ENCODE results near the gene CLEC4G. TPM values are rescaled to one million over a fixed set of nuclear protein-coding genes. Genes with fewer than 3 reads are reported as not detected.

CLEC4G gene
- total RNA-seq, 1 donor from 2014 or later, result not detected

- Mint-ChIP-seq H3K4me3 (no peak overlapping the region), H3K9me3 (no peaks in the 10 kb centered on the region), H3K27me3 (peaks cover 26% of the 10 kb centered on the region), H3K36me3 (no peaks in the 10 kb centered on the region), H3K27ac (no peak overlapping the region), H3K4me1 (ENCODE audit: unreplicated experiment) (no peaks in the 10 kb centered on the region)
- no peak for DNase-seq (ENCODE audit: extremely low spot score, unreplicated experiment)
- no peak for TF ChIP-seq CTCF (conservative IDR thresholded peaks at IDR 0.05)
Measured at GRCh38 chr19:7744871-7745650, 13.2 kb upstream of the CLEC4G start.

GRCh38 chr19:7744199-7744786, 12.4 kb upstream of the CLEC4G start:
- H3K27me3 Mint-ChIP-seq, result peaks cover 30% of the 10 kb centered on the region

GRCh38 chr19:7743425-7743841, 11.5 kb upstream of the CLEC4G start:
- Mint-ChIP-seq H3K27me3 (peaks cover 30% of the 10 kb centered on the region), H3K36me3 (no peaks in the 10 kb centered on the region), H3K4me1 (ENCODE audit: unreplicated experiment) (no peaks in the 10 kb centered on the region), H3K27ac (no peak overlapping the region), H3K4me3 (no peak overlapping the region), H3K9me3 (no peaks in the 10 kb centered on the region)
- TF ChIP-seq CTCF (conservative IDR thresholded peaks at IDR 0.05), result no peak
- no peak for DNase-seq (ENCODE audit: extremely low spot score, unreplicated experiment)

More at GRCh38 chr19:7744199-7744786, 12.4 kb upstream of the CLEC4G start:
- Mint-ChIP-seq H3K4me1 (ENCODE audit: unreplicated experiment) (no peaks in the 10 kb centered on the region), H3K27ac (no peak overlapping the region), H3K4me3 (no peak overlapping the region), H3K36me3 (no peaks in the 10 kb centered on the region), H3K9me3 (no peaks in the 10 kb centered on the region)
- TF ChIP-seq CTCF (conservative IDR thresholded peaks at IDR 0.05), result no peak
- no peak for DNase-seq (ENCODE audit: extremely low spot score, unreplicated experiment)

GRCh38 chr19:7742991-7743390, 11.1 kb upstream of the CLEC4G start:
- no peaks in the 10 kb centered on the region for H3K36me3 Mint-ChIP-seq

GRCh38 chr19:7742575-7742974, 10.7 kb upstream of the CLEC4G start:
- Mint-ChIP-seq H3K27me3 (peaks cover 33% of the 10 kb centered on the region), H3K27ac (no peak overlapping the region), H3K4me1 (ENCODE audit: unreplicated experiment) (no peaks in the 10 kb centered on the region), H3K36me3 (no peaks in the 10 kb centered on the region), H3K4me3 (no peak overlapping the region), H3K9me3 (no peaks in the 10 kb centered on the region)
- DNase-seq (ENCODE audit: extremely low spot score, unreplicated experiment), result no peak
- no peak for TF ChIP-seq CTCF (conservative IDR thresholded peaks at IDR 0.05)

More at GRCh38 chr19:7742991-7743390, 11.1 kb upstream of the CLEC4G start:
- no peak for TF ChIP-seq CTCF (conservative IDR thresholded peaks at IDR 0.05)
- no peaks in the 10 kb centered on the region for H3K4me1 Mint-ChIP-seq (ENCODE audit: unreplicated experiment)
- no peak overlapping the region for H3K27ac Mint-ChIP-seq
- H3K27me3 Mint-ChIP-seq, result peaks cover 32% of the 10 kb centered on the region
- no peaks in the 10 kb centered on the region for H3K9me3 Mint-ChIP-seq
- H3K4me3 Mint-ChIP-seq, result no peak overlapping the region
- DNase-seq (ENCODE audit: extremely low spot score, unreplicated experiment), result no peak

Data from type B pancreatic cell (in vitro differentiated cells).